Breast epithelium (tissue), 4 donors: ENCODE measurements around the gene GFOD1. TPM values are rescaled to one million over a fixed set of nuclear protein-coding genes. Genes with fewer than 3 reads are reported as not detected.

Experiments used
- DNase-seq, 2 donors: peaks; one replicate each; pipeline ENCODE4 v3.0.0-alpha.2; 2019; ENCODE audit warnings: low spot score in 2 of 2
- H3K27ac ChIP-seq, 2 donors: fragments of 200-600 bp; sonication (generic) in 1 of 2; one replicate each; pipeline ENCODE4 v1.5.1; 2016 to 2019; ENCODE audit warnings: mild to moderate bottlenecking in 1 of 2
- H3K27me3 ChIP-seq, 2 donors: fragments of 200-600 bp; sonication (generic) in 1 of 2; one replicate each; pipeline versions ENCODE4 v1.5.1 to v1.6.0; 2017 to 2019; ENCODE audit warnings: control low read depth in 1 of 2, mild to moderate bottlenecking in 1 of 2
- H3K36me3 ChIP-seq: fragments of 200-600 bp; one replicate; pipeline ENCODE4 v1.5.1; 2019
- H3K4me1 ChIP-seq, 2 donors: fragments of 200-600 bp; sonication (generic); one replicate each; pipeline ENCODE4 v1.5.1; 2016 to 2019; ENCODE audit warnings: control low read depth in 1 of 2
- H3K4me3 ChIP-seq, 3 donors: fragments of 200-600 bp; sonication (generic); 1 replicate in 2 of 3; 2 replicates in 1 of 3; pipeline ENCODE4 v1.5.1; 2016 to 2019; ENCODE audit warnings: mild to moderate bottlenecking in 3 of 3, moderate library complexity in 2 of 3
- H3K9me3 ChIP-seq, 2 donors: fragments of 200-600 bp; sonication (generic) in 1 of 2; one replicate each; pipeline ENCODE4 v1.5.1; 2016 to 2019; ENCODE audit warnings: control low read depth in 1 of 2
- POLR2A ChIP-seq: fragments of 450-650 bp; IDR thresholded peaks from one replicate; pipeline ENCODE4 v1.6.1; 2016; ENCODE audit warnings: antibody characterized with exemption, mild to moderate bottlenecking, moderate library complexity
- POLR2AphosphoS5 ChIP-seq, 3 donors: sonication (generic); formaldehyde crosslinking; IDR thresholded peaks; one replicate each; pipeline ENCODE4 v1.6.1; 2017; ENCODE audit warnings: antibody characterized with exemption in 3 of 3
- intact Hi-C: fragments of 100-400 bp; cut with DNase I; formaldehyde crosslinking; loops from one replicate; pipeline ENCODE4 v1.15.1; 2023; ENCODE audit warnings: low total_unique reads
- total RNA-seq, 3 donors: library from RNA; depleted of rRNA; stranded (reverse); fragments of >200 nt; gene quantifications; one replicate each; pipeline ENCODE4 v1.1.0, GENCODE V29; 2016
- TF ChIP-seq, protein P1 (sequence below), 3 donors: fragments of 450-650 bp; IDR thresholded peaks; one replicate each; pipeline ENCODE4 v1.5.1; 2016 to 2017; ENCODE audit warnings: antibody characterized with exemption in 3 of 3, mild to moderate bottlenecking in 3 of 3, moderate library complexity in 3 of 3

GFOD1 gene
- total RNA-seq, 3 donors from 2014 or later = 11.6 to 33.3 (median 23.3) TPM

DNA sequence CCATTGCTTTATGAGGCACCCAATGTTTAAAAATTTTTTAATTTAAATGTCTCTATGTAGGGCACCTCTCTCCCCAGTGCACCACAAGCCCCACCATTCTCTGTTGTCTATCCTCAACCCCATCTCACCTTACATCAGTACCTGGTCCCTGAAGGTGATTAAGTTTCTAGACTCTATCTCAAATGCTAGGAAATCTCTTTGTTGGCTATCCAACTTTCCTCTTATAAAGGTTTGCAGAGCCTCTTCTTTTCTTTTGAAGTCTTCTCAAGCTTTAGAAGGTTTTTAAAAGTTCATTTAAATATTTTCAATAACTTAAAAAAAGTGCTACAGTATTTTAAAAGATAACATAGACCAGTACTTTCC lies 82.5 kb downstream of the GFOD1 start:
- intact Hi-C loops = no loop called here
- no peak for DNase-seq
- H3K36me3 ChIP-seq = no peaks in the 10 kb centered on the region
- H3K9me3 ChIP-seq = no peaks in the 10 kb centered on the region
- peaks cover 4 to 5% of the 10 kb centered on the region in 2 donors for H3K4me1 ChIP-seq
- TF ChIP-seq, protein P1, sequence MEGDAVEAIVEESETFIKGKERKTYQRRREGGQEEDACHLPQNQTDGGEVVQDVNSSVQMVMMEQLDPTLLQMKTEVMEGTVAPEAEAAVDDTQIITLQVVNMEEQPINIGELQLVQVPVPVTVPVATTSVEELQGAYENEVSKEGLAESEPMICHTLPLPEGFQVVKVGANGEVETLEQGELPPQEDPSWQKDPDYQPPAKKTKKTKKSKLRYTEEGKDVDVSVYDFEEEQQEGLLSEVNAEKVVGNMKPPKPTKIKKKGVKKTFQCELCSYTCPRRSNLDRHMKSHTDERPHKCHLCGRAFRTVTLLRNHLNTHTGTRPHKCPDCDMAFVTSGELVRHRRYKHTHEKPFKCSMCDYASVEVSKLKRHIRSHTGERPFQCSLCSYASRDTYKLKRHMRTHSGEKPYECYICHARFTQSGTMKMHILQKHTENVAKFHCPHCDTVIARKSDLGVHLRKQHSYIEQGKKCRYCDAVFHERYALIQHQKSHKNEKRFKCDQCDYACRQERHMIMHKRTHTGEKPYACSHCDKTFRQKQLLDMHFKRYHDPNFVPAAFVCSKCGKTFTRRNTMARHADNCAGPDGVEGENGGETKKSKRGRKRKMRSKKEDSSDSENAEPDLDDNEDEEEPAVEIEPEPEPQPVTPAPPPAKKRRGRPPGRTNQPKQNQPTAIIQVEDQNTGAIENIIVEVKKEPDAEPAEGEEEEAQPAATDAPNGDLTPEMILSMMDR (IDR thresholded peaks at IDR 0.05) = no peak
- TF ChIP-seq POLR2AphosphoS5 (IDR thresholded peaks at IDR 0.05) (no peak), POLR2A (no peak)
- no peak overlapping the region for H3K4me3 ChIP-seq
- peak overlapping the region in 1 of 2 donors; percentile 44 for H3K27ac ChIP-seq
- no peaks in the 10 kb centered on the region for H3K27me3 ChIP-seq

DNA sequence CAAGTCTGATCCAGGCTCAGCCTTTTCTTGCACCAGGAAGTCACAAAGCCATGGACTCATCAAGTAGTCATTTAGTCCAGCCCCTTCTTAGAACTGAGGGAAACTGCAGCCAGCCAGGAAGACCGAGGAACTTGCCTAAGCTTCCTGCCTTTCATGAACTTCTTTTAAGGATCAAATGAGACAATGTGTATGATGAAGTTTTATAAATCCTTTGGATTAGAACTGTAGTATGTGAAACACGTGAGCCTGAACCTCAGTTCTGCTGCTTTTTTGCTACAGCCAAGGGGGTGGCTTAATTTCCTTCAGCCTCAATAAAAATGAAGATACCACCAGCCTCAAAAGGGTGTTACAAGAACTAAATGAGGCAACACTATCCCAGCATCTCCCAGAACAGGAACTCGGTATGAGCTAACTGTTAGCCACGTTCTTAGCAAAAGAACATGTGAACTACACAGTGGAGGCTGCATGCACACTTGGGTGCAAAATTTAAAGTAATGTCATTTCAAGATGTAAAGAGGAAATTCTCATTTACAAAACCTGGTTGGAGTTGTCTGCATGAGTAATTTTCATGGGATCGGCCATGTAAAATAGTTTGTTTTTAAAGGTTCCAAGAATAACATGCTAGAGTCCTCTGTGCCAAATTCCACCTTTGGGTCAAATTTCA lies 83.0 kb downstream of the GFOD1 start:
- Histone ChIP-seq H3K9me3 (no peaks in the 10 kb centered on the region), H3K4me3 (no peak overlapping the region), H3K36me3 (no peaks in the 10 kb centered on the region), H3K27ac (peak overlapping the region in 1 of 2 donors; percentile 44), H3K27me3 (no peaks in the 10 kb centered on the region), H3K4me1 (peaks cover 4 to 5% of the 10 kb centered on the region in 2 donors)
- no peak for TF ChIP-seq POLR2AphosphoS5 (IDR thresholded peaks at IDR 0.05)
- no peak for TF ChIP-seq POLR2A
- TF ChIP-seq, protein P1 (IDR thresholded peaks at IDR 0.05) = no peak
- no peak for DNase-seq
- intact Hi-C loops = no loop called here

DNA sequence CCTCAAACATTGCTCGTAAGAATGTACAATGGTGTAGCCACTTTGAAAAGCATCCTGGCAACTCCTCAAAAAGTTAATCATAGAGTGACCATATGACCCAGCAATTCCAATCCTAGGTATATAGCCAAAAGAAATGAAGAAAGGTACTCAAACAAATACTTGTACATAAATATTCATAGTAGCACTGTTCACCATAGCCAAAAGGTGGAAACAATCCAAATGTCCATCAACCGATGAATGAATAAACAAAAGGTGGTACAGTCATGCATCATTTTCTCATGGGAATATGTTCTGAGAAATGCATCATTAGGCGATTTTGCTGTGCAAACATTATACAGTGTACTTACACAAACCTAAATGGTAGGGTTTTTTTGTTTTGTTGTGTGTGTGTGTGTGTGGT lies 84.7 kb downstream of the GFOD1 start:
- Histone ChIP-seq H3K4me1 (peaks cover 4 to 5% of the 10 kb centered on the region in 2 donors), H3K36me3 (no peaks in the 10 kb centered on the region), H3K9me3 (no peaks in the 10 kb centered on the region), H3K27ac (no peak overlapping the region), H3K27me3 (no peaks in the 10 kb centered on the region), H3K4me3 (no peak overlapping the region)
- no peak for DNase-seq
- intact Hi-C loops = loop anchor here (2.0 kb wide), 1 partner anchor 80 kb away; no protein-coding TSS in a partner anchor
- no peak for TF ChIP-seq POLR2AphosphoS5 (IDR thresholded peaks at IDR 0.05)
- TF ChIP-seq, protein P1 (IDR thresholded peaks at IDR 0.05) = no peak
- no peak for TF ChIP-seq POLR2A

DNA sequence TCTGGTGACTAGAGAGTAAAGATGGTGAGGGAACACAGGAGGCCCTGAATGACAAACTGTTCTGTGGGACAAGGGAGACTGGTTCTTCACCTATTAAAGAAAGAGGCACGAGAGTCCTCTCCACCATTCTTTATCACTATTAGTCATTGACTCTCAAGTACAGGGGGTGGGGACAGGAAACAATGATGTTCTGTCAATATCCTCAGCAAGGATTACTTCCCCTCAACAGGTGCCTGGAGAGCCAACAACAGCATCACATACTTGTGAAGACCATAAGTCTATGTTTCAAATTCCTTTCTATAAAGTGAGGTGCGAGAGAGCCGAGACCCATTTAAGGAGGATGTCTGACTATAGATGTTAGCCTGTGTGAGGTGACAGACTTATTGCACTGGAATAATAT lies 86.6 kb downstream of the GFOD1 start:
- H3K27ac ChIP-seq = no peak overlapping the region
- no peak for DNase-seq
- intact Hi-C loops = no loop called here
- H3K4me3 ChIP-seq = no peak overlapping the region
- no peaks in the 10 kb centered on the region for H3K27me3 ChIP-seq
- no peaks in the 10 kb centered on the region for H3K36me3 ChIP-seq
- TF ChIP-seq POLR2AphosphoS5 (IDR thresholded peaks at IDR 0.05) (no peak), POLR2A (no peak)
- TF ChIP-seq, protein P1 (IDR thresholded peaks at IDR 0.05) = no peak
- no peaks in the 10 kb centered on the region for H3K9me3 ChIP-seq
- H3K4me1 ChIP-seq = peaks cover 0 to 4% of the 10 kb centered on the region in 2 donors

DNA sequence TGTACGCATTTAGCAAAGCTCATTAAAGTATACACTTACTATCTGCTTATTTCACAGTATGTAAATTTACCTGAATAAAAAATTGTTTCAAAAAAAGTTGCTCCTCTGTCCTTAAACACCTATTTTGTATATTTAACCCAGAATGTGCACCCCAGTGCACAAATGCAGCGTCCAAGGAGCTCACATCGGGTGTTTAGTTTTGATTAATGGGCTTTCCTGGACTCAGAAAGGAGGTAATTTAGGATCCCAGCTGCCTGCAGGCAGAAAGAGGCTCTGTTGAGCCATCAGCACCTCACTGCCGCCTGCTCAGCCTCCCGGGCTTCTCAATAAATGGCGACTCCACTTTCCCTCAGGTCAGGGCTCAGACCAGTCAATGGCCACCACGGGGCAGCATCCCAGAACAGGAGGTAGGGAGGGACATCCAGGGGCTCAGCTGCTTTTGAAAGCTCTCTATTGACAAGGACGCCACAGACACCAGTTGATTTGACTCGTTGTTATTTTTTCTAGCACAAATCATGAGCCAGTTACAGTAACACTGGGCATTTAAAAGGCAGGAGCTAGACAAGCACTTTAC lies 88.9 kb downstream of the GFOD1 start:
- intact Hi-C loops = no loop called here
- no peak for TF ChIP-seq POLR2A
- TF ChIP-seq POLR2AphosphoS5 (IDR thresholded peaks at IDR 0.05) = no peak
- TF ChIP-seq, protein P1 (IDR thresholded peaks at IDR 0.05) = no peak
- H3K36me3 ChIP-seq = no peaks in the 10 kb centered on the region
- no peaks in the 10 kb centered on the region for H3K4me1 ChIP-seq
- H3K27ac ChIP-seq = no peak overlapping the region
- H3K27me3 ChIP-seq = no peaks in the 10 kb centered on the region
- H3K4me3 ChIP-seq = no peak overlapping the region
- no peak for DNase-seq
- no peaks in the 10 kb centered on the region for H3K9me3 ChIP-seq
